Central memory CD8-positive, alpha-beta T cell (primary cell): ENCODE measurements around the gene STYXL1.

Experiments
- ATAC-seq: fragments of 150-1000 bp; cut with Tn5 transposase; replicated peaks from 2 replicates; pipeline ENCODE4 v1.10.0; 2022; ENCODE audit warnings: mild to moderate bottlenecking, moderate FRiP score, moderate number of reproducible peaks; ENCODE audit not compliant: poor library complexity, severe bottlenecking; ENCODE audit errors: extremely low read depth
- DNase-seq, 2 donors: peaks; one replicate each; pipeline ENCODE4 v3.0.0; 2021; ENCODE audit warnings: low spot score in 2 of 2
- H3K27ac Mint-ChIP-seq: one replicate; pipeline ENCODE4 v1.8.0; 2022; ENCODE audit warnings: low read depth, mild to moderate bottlenecking, moderate library complexity, mixed read lengths
- H3K27me3 Mint-ChIP-seq: one replicate; pipeline ENCODE4 v1.8.0; 2022; ENCODE audit warnings: mixed read lengths
- H3K36me3 Mint-ChIP-seq: one replicate; pipeline ENCODE4 v1.8.0; 2022; ENCODE audit warnings: mild to moderate bottlenecking, moderate library complexity, mixed read lengths; ENCODE audit not compliant: insufficient read depth
- H3K4me1 Mint-ChIP-seq: one replicate; pipeline ENCODE4 v1.8.0; 2022; ENCODE audit warnings: mixed read lengths
- H3K4me3 Mint-ChIP-seq: one replicate; pipeline ENCODE4 v1.8.0; 2022; ENCODE audit warnings: mild to moderate bottlenecking, moderate library complexity, mixed read lengths
- H3K9me3 Mint-ChIP-seq: one replicate; pipeline ENCODE4 v1.8.0; 2022; ENCODE audit warnings: mixed read lengths

STYXL1 gene

GRCh38 chr7:75992083-75992755, 55.6 kb downstream of the STYXL1 start:
- DNase-seq, result no peak
- H3K4me3 Mint-ChIP-seq, result no peak overlapping the region
- H3K9me3 Mint-ChIP-seq, result no peaks in the 10 kb centered on the region
- H3K27me3 Mint-ChIP-seq, result no peaks in the 10 kb centered on the region
- H3K27ac Mint-ChIP-seq, result no peak overlapping the region
- H3K4me1 Mint-ChIP-seq, result peaks cover 39% of the 10 kb centered on the region
- peaks cover 5% of the 10 kb centered on the region for H3K36me3 Mint-ChIP-seq
- ATAC-seq, result no peak

- ATAC-seq, result no peak
- no peak for DNase-seq
- Mint-ChIP-seq H3K4me1 (peaks cover 33% of the 10 kb centered on the region), H3K4me3 (no peak overlapping the region), H3K27me3 (no peaks in the 10 kb centered on the region), H3K9me3 (no peaks in the 10 kb centered on the region), H3K36me3 (peaks cover 5% of the 10 kb centered on the region), H3K27ac (no peak overlapping the region)
These were observed 56.2 kb downstream of the STYXL1 start for GRCh38 chr7:75991531-75992082.

DNA sequence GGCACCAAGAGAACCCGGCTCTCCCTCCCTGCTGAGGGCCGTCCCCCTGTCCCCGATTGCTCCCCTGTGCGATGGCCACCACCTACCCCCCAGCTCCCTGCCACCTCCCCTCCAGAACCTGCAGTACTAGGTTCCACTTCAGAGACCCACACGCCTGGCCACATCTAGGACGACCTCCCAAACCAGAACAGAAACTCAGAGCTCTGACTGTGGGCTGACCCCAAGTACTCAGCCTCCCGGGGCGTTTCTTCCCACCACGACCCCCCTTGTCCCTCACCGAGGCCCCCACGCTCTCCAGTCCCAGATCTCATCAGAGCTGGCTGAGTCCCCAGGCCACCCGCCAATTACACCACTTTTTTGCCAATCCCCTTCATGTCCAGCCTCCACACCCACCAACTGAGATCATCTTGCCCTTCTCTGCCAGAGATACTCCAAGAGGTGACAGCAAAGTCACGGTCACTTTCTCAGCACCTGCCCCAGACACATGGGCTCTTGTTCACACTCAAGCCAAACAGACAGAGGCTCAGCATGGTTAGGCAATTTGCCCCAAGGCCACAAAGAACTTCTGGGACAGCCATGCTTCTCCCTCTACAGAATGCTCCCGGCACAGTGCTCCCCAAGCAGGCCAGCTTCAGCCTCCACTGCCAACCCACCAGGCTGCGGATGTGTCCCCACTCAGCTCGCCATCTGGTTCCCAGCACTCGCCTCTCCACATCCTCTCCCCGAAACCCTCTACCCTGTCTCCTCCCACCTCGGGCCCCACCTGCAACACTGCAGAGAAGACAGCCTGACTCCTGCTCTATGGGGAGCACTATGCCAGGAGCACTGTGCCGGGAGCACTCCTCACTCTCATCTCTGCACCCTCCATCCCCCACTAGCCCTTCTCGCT, 58.1 kb downstream of the STYXL1 start:
- no peaks in the 10 kb centered on the region for H3K27me3 Mint-ChIP-seq
- no peak overlapping the region for H3K4me3 Mint-ChIP-seq
- H3K9me3 Mint-ChIP-seq, result no peaks in the 10 kb centered on the region
- peaks cover 28% of the 10 kb centered on the region for H3K4me1 Mint-ChIP-seq
- peaks cover 14% of the 10 kb centered on the region for H3K36me3 Mint-ChIP-seq
- peak overlapping the region; percentile 54 for H3K27ac Mint-ChIP-seq
- ATAC-seq (no peak), DNase-seq (no peak)

DNA sequence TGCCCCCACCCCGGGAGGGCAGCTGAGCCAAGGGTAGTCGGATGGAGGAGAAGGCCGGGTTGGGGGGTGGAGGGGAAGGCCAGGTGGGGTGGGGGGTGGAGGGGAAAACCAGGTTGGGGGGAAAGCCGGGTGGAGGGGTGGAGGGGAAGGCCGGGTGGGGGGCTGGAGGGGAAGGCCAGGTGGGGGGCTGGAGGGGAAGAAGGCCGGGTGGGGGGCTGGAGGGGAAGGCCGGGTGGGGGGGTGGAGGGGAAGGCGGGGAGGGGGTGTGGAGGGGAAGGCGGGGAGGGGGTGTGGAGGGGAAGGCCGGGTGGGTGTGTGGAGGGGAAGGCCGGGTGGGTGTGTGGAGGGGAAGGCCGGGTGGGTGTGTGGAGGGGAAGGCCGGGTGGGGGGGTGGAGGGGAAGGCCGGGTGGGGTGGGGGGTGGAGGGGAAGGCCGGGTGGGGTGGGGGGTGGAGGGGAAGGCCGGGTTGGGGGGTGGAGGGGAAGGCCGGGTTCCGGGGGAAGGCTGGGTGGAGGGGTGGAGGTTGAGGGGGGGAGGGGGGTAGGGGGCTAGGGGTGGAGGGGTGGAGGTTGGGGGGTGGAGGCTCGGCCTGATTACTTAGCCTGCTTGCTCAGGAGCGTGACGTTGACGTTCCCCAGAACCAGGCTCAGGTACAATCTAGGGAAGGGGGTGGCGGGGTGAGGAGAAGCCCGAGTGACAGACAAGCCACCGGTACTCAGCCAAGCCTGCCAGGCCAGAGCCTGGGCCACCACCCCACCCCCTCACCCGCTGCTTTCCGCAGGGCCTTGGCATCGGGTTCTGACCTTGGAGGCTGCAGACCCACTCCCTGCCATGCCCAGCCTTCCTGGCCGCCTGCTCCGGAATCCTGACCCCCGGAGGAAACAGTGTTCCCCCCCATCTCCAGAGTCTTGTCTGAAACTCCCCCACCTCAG, 59.0 kb downstream of the STYXL1 start:
- Mint-ChIP-seq H3K9me3 (no peaks in the 10 kb centered on the region), H3K27me3 (no peaks in the 10 kb centered on the region), H3K4me3 (no peak overlapping the region), H3K4me1 (peaks cover 28% of the 10 kb centered on the region), H3K36me3 (peaks cover 14% of the 10 kb centered on the region), H3K27ac (peak overlapping the region; percentile 32)
- ATAC-seq (no peak), DNase-seq (no peak)

DNA sequence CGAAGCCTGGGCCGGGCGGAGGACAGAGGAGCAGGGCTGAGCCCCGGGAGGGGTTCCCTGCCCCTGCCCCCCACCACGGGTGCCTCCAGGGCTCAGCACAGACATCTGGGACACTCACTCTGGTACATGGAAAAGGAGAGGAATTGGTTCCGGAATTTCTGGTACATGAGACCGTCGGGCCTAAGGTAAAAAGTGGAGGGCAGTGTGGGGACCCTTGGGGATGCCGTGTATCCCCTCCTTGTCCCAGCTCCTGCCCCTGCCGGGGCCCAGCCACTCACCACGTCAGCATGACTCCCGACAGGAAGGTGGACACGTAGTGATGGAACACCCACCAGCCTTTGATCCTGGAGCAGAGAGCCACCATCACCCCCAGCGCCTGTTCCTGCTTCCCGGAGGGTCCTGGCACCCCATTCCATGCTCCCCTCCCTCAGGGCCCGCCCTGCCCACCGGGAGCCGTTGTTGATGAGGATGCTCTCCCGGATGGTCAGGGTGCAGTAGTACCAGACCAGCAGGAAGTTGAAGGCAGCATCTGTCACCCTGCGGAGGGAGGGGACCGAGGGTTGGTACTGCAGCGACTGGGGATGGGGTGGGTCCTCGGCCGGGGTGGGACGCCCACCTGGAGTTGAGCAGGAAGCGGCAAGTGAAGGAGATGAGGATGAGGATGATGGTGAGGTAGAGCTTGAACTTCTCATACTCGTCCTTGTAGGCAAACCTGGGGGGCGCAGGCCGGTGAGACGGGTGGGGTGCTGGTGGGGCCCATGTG, 59.8 kb downstream of the STYXL1 start:
- H3K36me3 Mint-ChIP-seq, result peaks cover 14% of the 10 kb centered on the region
- no peak overlapping the region for H3K4me3 Mint-ChIP-seq
- ATAC-seq (no peak), DNase-seq (no peak)
- peaks cover 21% of the 10 kb centered on the region for H3K4me1 Mint-ChIP-seq
- no peaks in the 10 kb centered on the region for H3K27me3 Mint-ChIP-seq
- H3K27ac Mint-ChIP-seq, result peak overlapping the region; percentile 32
- H3K9me3 Mint-ChIP-seq, result no peaks in the 10 kb centered on the region

GRCh38 chr7:75987026-75987804, 60.6 kb downstream of the STYXL1 start:
- no peaks in the 10 kb centered on the region for H3K27me3 Mint-ChIP-seq
- no peak overlapping the region for H3K4me3 Mint-ChIP-seq
- H3K9me3 Mint-ChIP-seq, result no peaks in the 10 kb centered on the region
- H3K4me1 Mint-ChIP-seq, result peaks cover 18% of the 10 kb centered on the region
- ATAC-seq (no peak), DNase-seq (no peak)
- no peak overlapping the region for H3K27ac Mint-ChIP-seq
- peaks cover 14% of the 10 kb centered on the region for H3K36me3 Mint-ChIP-seq

DNA sequence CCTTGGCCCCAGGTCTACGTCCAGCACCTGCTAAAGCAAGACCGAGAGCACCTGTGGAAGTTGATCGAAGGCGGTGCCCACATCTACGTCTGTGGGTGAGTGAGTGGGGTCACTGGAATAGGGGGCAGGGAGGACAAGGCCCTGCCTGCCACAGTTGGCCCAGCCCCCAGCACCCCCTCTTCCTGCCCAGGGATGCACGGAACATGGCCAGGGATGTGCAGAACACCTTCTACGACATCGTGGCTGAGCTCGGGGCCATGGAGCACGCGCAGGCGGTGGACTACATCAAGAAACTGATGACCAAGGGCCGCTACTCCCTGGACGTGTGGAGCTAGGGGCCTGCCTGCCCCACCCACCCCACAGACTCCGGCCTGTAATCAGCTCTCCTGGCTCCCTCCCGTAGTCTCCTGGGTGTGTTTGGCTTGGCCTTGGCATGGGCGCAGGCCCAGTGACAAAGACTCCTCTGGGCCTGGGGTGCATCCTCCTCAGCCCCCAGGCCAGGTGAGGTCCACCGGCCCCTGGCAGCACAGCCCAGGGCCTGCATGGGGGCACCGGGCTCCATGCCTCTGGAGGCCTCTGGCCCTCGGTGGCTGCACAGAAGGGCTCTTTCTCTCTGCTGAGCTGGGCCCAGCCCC, 61.5 kb downstream of the STYXL1 start:
- H3K4me3 Mint-ChIP-seq, result no peak overlapping the region
- H3K27me3 Mint-ChIP-seq, result no peaks in the 10 kb centered on the region
- H3K9me3 Mint-ChIP-seq, result no peaks in the 10 kb centered on the region
- H3K36me3 Mint-ChIP-seq, result peaks cover 17% of the 10 kb centered on the region
- peaks cover 18% of the 10 kb centered on the region for H3K4me1 Mint-ChIP-seq
- DNase-seq (no peak), ATAC-seq (no peak)
- H3K27ac Mint-ChIP-seq, result no peak overlapping the region

DNA sequence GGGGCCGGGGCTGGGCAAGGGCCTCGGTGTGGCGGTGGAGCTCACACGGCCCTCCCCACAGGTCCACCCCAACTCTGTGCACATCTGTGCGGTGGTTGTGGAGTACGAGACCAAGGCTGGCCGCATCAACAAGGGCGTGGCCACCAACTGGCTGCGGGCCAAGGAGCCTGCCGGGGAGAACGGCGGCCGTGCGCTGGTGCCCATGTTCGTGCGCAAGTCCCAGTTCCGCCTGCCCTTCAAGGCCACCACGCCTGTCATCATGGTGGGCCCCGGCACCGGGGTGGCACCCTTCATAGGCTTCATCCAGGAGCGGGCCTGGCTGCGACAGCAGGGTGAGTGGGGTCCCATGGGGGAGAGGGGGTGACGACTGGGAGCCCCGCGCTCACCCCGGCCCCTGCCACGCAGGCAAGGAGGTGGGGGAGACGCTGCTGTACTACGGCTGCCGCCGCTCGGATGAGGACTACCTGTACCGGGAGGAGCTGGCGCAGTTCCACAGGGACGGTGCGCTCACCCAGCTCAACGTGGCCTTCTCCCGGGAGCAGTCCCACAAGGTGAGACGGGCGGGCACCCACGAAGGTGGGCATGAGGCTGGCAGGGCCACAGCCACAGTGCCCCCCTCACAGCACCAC, 62.2 kb downstream of the STYXL1 start:
- H3K4me3 Mint-ChIP-seq, result no peak overlapping the region
- no peaks in the 10 kb centered on the region for H3K9me3 Mint-ChIP-seq
- no peaks in the 10 kb centered on the region for H3K27me3 Mint-ChIP-seq
- ATAC-seq (no peak), DNase-seq (no peak)
- H3K4me1 Mint-ChIP-seq, result peaks cover 13% of the 10 kb centered on the region
- H3K27ac Mint-ChIP-seq, result no peak overlapping the region
- H3K36me3 Mint-ChIP-seq, result peaks cover 17% of the 10 kb centered on the region

- ATAC-seq, result no peak
- peaks cover 19% of the 10 kb centered on the region for H3K36me3 Mint-ChIP-seq
- H3K27ac Mint-ChIP-seq, result no peak overlapping the region
- DNase-seq, result no peak
- no peak overlapping the region for H3K4me3 Mint-ChIP-seq
- no peaks in the 10 kb centered on the region for H3K9me3 Mint-ChIP-seq
- H3K4me1 Mint-ChIP-seq, result peaks cover 7% of the 10 kb centered on the region
- no peaks in the 10 kb centered on the region for H3K27me3 Mint-ChIP-seq
These were observed 62.7 kb downstream of the STYXL1 start for GRCh38 chr7:75985009-75985517.

GRCh38 chr7:75984130-75985008, 63.4 kb downstream of the STYXL1 start:
- H3K27me3 Mint-ChIP-seq, result no peaks in the 10 kb centered on the region
- peaks cover 19% of the 10 kb centered on the region for H3K36me3 Mint-ChIP-seq
- H3K4me3 Mint-ChIP-seq, result no peak overlapping the region
- H3K4me1 Mint-ChIP-seq, result no peaks in the 10 kb centered on the region
- ATAC-seq (no peak), DNase-seq (no peak)
- no peaks in the 10 kb centered on the region for H3K9me3 Mint-ChIP-seq
- H3K27ac Mint-ChIP-seq, result no peak overlapping the region
